ENCODE data around the gene RUNX2. TPM values are rescaled to one million over a fixed set of nuclear protein-coding genes. Genes with fewer than 3 reads are reported as not detected.

RUNX2 gene
- total RNA-seq, 6 experiments from 2014 or later: 7.4 to 12.7 (median 10.8) TPM

GRCh38 chr6:45433533-45434380, 105.6 kb downstream of the RUNX2 start:
- H3K27me3 Mint-ChIP-seq (ENCODE audit: insufficient read depth): no peaks in the 10 kb centered on the region

GRCh38 chr6:45434381-45434700, 106.2 kb downstream of the RUNX2 start:
- no peak for TF ChIP-seq CTCF (IDR thresholded peaks at IDR 0.05)
- peaks cover 84% of the 10 kb centered on the region for H3K4me1 Mint-ChIP-seq (ENCODE audit: low read depth)
- H3K36me3 Mint-ChIP-seq (ENCODE audit: low read depth): peaks cover 23% of the 10 kb centered on the region

More at GRCh38 chr6:45433533-45434380, 105.6 kb downstream of the RUNX2 start:
- H3K36me3 Mint-ChIP-seq (ENCODE audit: low read depth): peaks cover 27% of the 10 kb centered on the region
- TF ChIP-seq CTCF (IDR thresholded peaks at IDR 0.05): no peak
- peak overlapping the region; percentile 54; the same call in 1 of the 2 replicates for H3K4me3 Mint-ChIP-seq
- no peak for DNase-seq
- peaks cover 78% of the 10 kb centered on the region for H3K4me1 Mint-ChIP-seq (ENCODE audit: low read depth)
- H3K27ac Mint-ChIP-seq: peak overlapping the region; percentile 36; the same call in 1 of the 2 replicates
- no peaks in the 10 kb centered on the region for H3K9me3 Mint-ChIP-seq

GRCh38 chr6:45436544-45437438, 108.7 kb downstream of the RUNX2 start:
- H3K4me3 Mint-ChIP-seq: peak overlapping the region; percentile 78
- no peaks in the 10 kb centered on the region for H3K9me3 Mint-ChIP-seq
- H3K27me3 Mint-ChIP-seq (ENCODE audit: insufficient read depth): no peaks in the 10 kb centered on the region
- H3K27ac Mint-ChIP-seq: peak overlapping the region; percentile 81
- H3K4me1 Mint-ChIP-seq (ENCODE audit: low read depth): peaks cover 90% of the 10 kb centered on the region
- H3K36me3 Mint-ChIP-seq (ENCODE audit: low read depth): peaks cover 33% of the 10 kb centered on the region
- peak; percentile 65 for DNase-seq
- TF ChIP-seq CTCF (IDR thresholded peaks at IDR 0.05): no peak

More at GRCh38 chr6:45434381-45434700, 106.2 kb downstream of the RUNX2 start:
- Mint-ChIP-seq H3K4me3 (no peak overlapping the region), H3K27me3 (ENCODE audit: insufficient read depth) (no peaks in the 10 kb centered on the region), H3K27ac (peak overlapping the region; percentile 36; the same call in 1 of the 2 replicates), H3K9me3 (no peaks in the 10 kb centered on the region)
- no peak for DNase-seq

GRCh38 chr6:45437439-45437815, 109.3 kb downstream of the RUNX2 start:
- Mint-ChIP-seq H3K4me1 (ENCODE audit: low read depth) (peaks cover 90% of the 10 kb centered on the region), H3K9me3 (no peaks in the 10 kb centered on the region), H3K36me3 (ENCODE audit: low read depth) (peaks cover 35% of the 10 kb centered on the region), H3K27ac (peak overlapping the region; percentile 81), H3K4me3 (peak overlapping the region; percentile 78), H3K27me3 (ENCODE audit: insufficient read depth) (no peaks in the 10 kb centered on the region)
- no peak for DNase-seq
- no peak for TF ChIP-seq CTCF (IDR thresholded peaks at IDR 0.05)

GRCh38 chr6:45438151-45438550, 110.0 kb downstream of the RUNX2 start:
- no peaks in the 10 kb centered on the region for H3K9me3 Mint-ChIP-seq
- DNase-seq: no peak
- H3K36me3 Mint-ChIP-seq (ENCODE audit: low read depth): peaks cover 40% of the 10 kb centered on the region
- H3K27ac Mint-ChIP-seq: peak overlapping the region; percentile 81
- H3K4me3 Mint-ChIP-seq: peak overlapping the region; percentile 78
- H3K4me1 Mint-ChIP-seq (ENCODE audit: low read depth): peaks cover 88% of the 10 kb centered on the region
- no peaks in the 10 kb centered on the region for H3K27me3 Mint-ChIP-seq (ENCODE audit: insufficient read depth)
- TF ChIP-seq CTCF (IDR thresholded peaks at IDR 0.05): no peak

Measured in HFFc6 (cell line).